BJ (cell line): ENCODE results near the gene TBL1X. TPM values are rescaled to one million over a fixed set of nuclear protein-coding genes. Genes with fewer than 3 reads are reported as not detected.

Source experiments
- CTCF ChIA-PET: fragments of 350-600 bp; formaldehyde crosslinking; extraction: SDS; loops from one replicate; lab custom pipeline; 2021; ENCODE audit warnings: antibody characterized with exemption, inconsistent platforms; lab: Yijun Ruan, JAX
- POLR2A ChIA-PET: fragments of 300-600 bp; sonication (Branson Sonifier 250); formaldehyde crosslinking; extraction: SDS; loops from one replicate; lab custom pipeline; 2021; ENCODE audit warnings: antibody characterized with exemption; lab: Charles Lee
- DNase-seq: peaks from one replicate; pipeline ENCODE4 v3.0.0-alpha.2; 2011; ENCODE audit warnings: low read depth
- H3K27me3 ChIP-seq: 2 replicates; pipeline ENCODE4 v1.6.0; 2011; ENCODE audit warnings: low read length; ENCODE audit not compliant: control insufficient read depth, insufficient read depth
- H3K36me3 ChIP-seq: 2 replicates; pipeline ENCODE4 v1.5.1; 2011; ENCODE audit warnings: low read length; ENCODE audit not compliant: control insufficient read depth, insufficient read depth
- H3K4me3 ChIP-seq: 2 replicates; pipeline ENCODE4 v1.5.1; 2011; ENCODE audit warnings: low read depth, mild to moderate bottlenecking, control low read depth, low read length
- CTCF ChIP-seq: IDR thresholded peaks from 2 replicates; pipeline ENCODE4 v1.5.1; 2011; ENCODE audit warnings: low read depth, mild to moderate bottlenecking, control low read depth, inconsistent platforms, low read length, moderate library complexity; ENCODE audit not compliant: insufficient read depth
- polyA plus RNA-seq: library from polyadenylated mRNA; depleted of rRNA; stranded (reverse); fragments of >200 nt; gene quantifications from 2 replicates; pipeline ENCODE4 v1.2.3, GENCODE V29; 2011

The TBL1X gene
- polyA plus RNA-seq, 1 experiment = 13.2 TPM

- no peak for TF ChIP-seq CTCF
- Histone ChIP-seq H3K4me3 (no peak overlapping the region), H3K27me3 (no peaks in the 10 kb centered on the region), H3K36me3 (no peaks in the 10 kb centered on the region; the same call in 1 of the 2 replicates)
- POLR2A ChIA-PET = no interaction called here
- CTCF ChIA-PET = no interaction called here
- no peak for DNase-seq
These were observed 191.4 kb downstream of the TBL1X start for GRCh38 chrX:9656277-9656676.

- POLR2A ChIA-PET = no interaction called here
- TF ChIP-seq CTCF = no peak
- DNase-seq = no peak
- H3K36me3 ChIP-seq = no peaks in the 10 kb centered on the region; the same call in 1 of the 2 replicates
- no peaks in the 10 kb centered on the region for H3K27me3 ChIP-seq
- CTCF ChIA-PET = no interaction called here
- no peak overlapping the region for H3K4me3 ChIP-seq
These were observed 192.0 kb downstream of the TBL1X start for GRCh38 chrX:9656871-9657270.

- ChIA-PET POLR2A (no interaction called here), CTCF (no interaction called here)
These were observed 192.9 kb downstream of the TBL1X start for GRCh38 chrX:9657590-9658256.

GRCh38 chrX:9658409-9658808, 193.6 kb downstream of the TBL1X start:
- no peak for TF ChIP-seq CTCF
- Histone ChIP-seq H3K36me3 (no peaks in the 10 kb centered on the region; the same call in 1 of the 2 replicates), H3K27me3 (no peaks in the 10 kb centered on the region), H3K4me3 (no peak overlapping the region)
- no peak for DNase-seq
- ChIA-PET CTCF (no interaction called here), POLR2A (no interaction called here)

More at GRCh38 chrX:9657590-9658256, 192.9 kb downstream of the TBL1X start:
- no peaks in the 10 kb centered on the region for H3K27me3 ChIP-seq
- no peak for TF ChIP-seq CTCF
- no peak for DNase-seq
- no peaks in the 10 kb centered on the region; the same call in 1 of the 2 replicates for H3K36me3 ChIP-seq
- H3K4me3 ChIP-seq = no peak overlapping the region

GRCh38 chrX:9659571-9660195, 194.8 kb downstream of the TBL1X start:
- H3K4me3 ChIP-seq = no peak overlapping the region
- ChIA-PET POLR2A (no interaction called here), CTCF (interaction anchor here (1.0 kb wide), 1 partner anchor 26 kb away, joined by 3 read pairs; no protein-coding TSS in a partner anchor)
- H3K36me3 ChIP-seq = no peaks in the 10 kb centered on the region; the same call in 1 of the 2 replicates
- no peak for TF ChIP-seq CTCF
- no peak for DNase-seq
- H3K27me3 ChIP-seq = no peaks in the 10 kb centered on the region
